ENCODE measurements around the gene DGAT2. TPM values are rescaled to one million over a fixed set of nuclear protein-coding genes. Genes with fewer than 3 reads are reported as not detected.

DGAT2 gene
- total RNA-seq, 4 donors from 2014 or later, result 63.0 to 829 (median 89.6) TPM

DNA sequence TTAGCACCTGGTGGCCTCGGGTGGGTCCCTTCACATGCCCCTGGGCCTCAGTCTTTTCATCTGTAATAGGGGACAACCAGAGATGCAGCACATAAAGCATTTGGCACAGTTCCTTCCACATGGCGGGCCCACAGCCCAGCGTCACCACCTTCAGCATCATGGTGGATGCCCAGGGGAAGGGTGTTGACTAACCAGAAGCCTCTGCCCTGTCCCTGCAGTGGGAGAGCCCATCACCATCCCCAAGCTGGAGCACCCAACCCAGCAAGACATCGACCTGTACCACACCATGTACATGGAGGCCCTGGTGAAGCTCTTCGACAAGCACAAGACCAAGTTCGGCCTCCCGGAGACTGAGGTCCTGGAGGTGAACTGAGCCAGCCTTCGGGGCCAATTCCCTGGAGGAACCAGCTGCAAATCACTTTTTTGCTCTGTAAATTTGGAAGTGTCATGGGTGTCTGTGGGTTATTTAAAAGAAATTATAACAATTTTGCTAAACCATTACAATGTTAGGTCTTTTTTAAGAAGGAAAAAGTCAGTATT lies 31.6 kb downstream of the DGAT2 start:
- TF ChIP-seq CTCF (IDR thresholded peaks at IDR 0.05; ENCODE audit: low read depth), result no peak

GRCh38 chr11:75800728-75801361 lies 32.3 kb downstream of the DGAT2 start:
- TF ChIP-seq CTCF (IDR thresholded peaks at IDR 0.05; ENCODE audit: low read depth), result no peak

DNA sequence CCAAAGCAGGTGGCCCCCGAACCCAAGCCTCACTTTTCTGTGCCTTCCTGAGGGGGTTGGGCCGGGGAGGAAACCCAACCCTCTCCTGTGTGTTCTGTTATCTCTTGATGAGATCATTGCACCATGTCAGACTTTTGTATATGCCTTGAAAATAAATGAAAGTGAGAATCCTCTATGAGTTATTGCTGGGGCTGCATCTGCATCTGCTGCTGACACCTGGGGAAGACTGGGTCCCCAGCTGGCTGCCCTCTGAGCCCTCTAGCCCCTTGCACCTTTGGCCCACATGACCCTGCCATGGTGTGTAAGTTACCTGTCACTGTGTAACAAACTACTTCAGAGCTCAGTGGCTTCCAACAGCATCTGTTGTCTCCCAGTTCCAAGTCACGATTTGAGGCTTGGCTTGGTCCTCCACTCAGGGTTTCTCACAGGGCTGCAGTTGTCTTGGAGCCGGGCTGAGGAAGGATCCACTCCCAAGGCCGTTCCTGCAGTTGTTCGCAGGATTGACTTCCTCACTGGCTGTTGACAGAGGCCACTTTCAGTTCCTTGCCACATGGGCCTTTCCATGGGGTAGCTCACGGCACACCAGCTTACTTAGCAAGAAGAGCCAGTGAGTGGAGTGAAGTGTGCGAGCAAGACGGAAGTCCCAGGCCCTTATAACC lies 32.9 kb downstream of the DGAT2 start:
- TF ChIP-seq CTCF (IDR thresholded peaks at IDR 0.05; ENCODE audit: low read depth), result no peak

DNA sequence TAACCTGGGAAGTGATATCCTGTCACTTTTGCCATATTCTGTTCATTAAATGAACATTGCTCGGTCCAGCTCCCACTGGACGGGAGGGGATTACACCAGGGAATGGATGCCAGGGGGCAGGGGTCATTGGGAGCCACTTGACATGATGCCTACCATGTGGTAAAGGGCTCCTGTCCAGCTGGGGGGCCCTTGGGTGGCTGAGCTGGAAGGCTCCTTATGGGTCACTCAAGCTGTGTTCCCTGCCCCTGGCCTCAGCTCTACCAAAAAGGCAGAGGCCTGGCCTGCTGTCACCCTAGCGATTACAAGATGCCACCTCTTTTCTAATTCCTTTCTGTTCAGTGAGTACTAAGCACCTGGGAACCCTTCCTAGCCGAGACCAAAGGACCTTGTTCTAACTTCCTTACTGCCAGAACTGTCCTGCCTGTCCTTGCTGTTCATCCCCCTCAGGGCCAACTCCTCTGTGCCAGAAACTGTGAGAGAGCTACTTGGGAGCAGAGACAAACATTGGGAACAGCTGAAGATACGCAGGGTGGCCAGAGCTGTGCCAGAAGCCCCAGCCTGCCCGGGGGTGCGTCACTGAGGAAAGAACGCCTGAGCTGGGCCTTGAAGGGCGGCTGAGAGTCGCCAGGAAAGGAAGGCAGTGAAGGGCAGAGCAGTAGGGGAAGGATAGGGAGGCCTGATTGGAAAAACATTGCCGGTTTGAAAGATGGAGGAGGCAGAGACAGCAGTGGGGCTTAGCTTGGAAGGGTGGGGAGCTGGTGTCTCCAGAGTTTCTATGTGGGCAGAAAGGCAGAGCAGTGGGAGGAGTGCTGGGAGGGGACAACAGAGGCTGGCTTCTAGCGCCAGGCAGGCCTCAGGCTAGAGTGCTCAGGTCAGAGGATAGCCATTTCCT lies 33.7 kb downstream of the DGAT2 start:
- TF ChIP-seq CTCF (IDR thresholded peaks at IDR 0.05; ENCODE audit: low read depth), result no peak

GRCh38 chr11:75802913-75803820 lies 34.6 kb downstream of the DGAT2 start:
- no peak for TF ChIP-seq CTCF (IDR thresholded peaks at IDR 0.05; ENCODE audit: low read depth)

DNA sequence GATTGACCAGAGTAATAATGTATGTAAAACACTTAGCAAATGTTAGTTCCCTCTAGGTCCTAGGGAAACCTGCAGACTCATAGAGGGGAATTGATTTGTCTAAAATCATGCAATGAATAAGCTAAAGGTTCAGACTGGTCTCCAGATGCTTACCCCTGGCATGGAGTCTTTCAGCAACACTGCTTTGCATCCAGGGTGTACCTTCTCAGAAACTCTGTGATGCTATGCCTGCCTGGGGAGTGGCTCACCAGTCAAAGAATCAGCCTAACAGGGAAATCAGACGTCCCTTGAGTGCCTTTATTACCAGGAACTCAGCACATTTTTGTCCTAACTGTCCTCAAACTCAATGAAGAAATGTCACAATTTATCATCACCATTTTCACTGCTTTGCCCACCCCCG lies 40.5 kb downstream of the DGAT2 start:
- TF ChIP-seq CTCF (IDR thresholded peaks at IDR 0.05; ENCODE audit: low read depth), result no peak

All from subcutaneous adipose tissue (tissue), 4 donors.